Measurements from ENCODE around the gene MCTP1. TPM values are rescaled to one million over a fixed set of nuclear protein-coding genes. Genes with fewer than 3 reads are reported as not detected.

Gene MCTP1
- total and polyA plus RNA-seq, 10 of the 15 experiments (the other 5 are each of a cell fraction or from before 2014, with no cell fraction given) = 12.6 to 45.9 (median 18.8) TPM

DNA sequence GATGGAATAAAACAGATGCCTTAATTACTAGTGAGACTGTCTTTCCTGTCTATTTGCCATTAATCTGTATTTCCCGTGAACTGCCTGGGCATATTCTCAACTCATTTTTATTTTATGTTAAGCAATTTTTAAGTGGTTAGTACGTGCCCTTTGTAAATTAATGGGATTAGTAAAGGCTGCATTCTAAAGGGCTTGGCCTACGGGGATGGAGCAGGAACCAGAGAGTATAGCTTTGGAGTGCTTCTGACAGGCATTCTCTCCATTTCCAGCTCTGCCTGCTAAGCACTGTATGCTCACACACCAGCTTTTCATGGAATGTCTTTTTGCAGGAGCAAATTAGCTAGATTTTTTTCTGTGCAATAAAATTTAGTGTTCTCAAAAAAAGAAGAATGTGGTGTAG lies 241.2 kb downstream of the MCTP1 start:
- ChIA-PET SMC1A (ENCODE audit: uncharacterized antibody, unreplicated experiment) (interaction anchor here (0.8 to 8.2 kb wide), 8 partner anchors 10 to 60 kb away, joined by 3 to 73 read pairs (median 5); no protein-coding TSS in a partner anchor), CTCF (interaction anchor here (0.7 to 7.5 kb wide), 3 partner anchors 10 to 16 kb away, joined by 3 to 46 read pairs (median 4); no protein-coding TSS in a partner anchor), POLR2A (interaction anchor here (0.7 to 1.6 kb wide), 2 partner anchors 9 to 16 kb away, joined by 3 to 4 read pairs; no protein-coding TSS in a partner anchor), RAD21 (ENCODE audit: unreplicated experiment) (interaction anchor here (0.7 to 1.2 kb wide), 2 partner anchors 33 to 74 kb away, joined by 3 read pairs; no protein-coding TSS in a partner anchor)
- H3K4me2 ChIP-seq (ENCODE audit: control insufficient read depth, insufficient read depth) = no peak overlapping the region
- TF ChIP-seq PML (IDR thresholded peaks at IDR 0.05; ENCODE audit: low read length) = no peak
- TF ChIP-seq POU2F2 (IDR thresholded peaks at IDR 0.05; ENCODE audit: borderline replicate concordance, low read depth, low read length) = no peak
- no peak for TF ChIP-seq PBX3 (IDR thresholded peaks at IDR 0.05; ENCODE audit: insufficient replicate concordance, low read depth, low read length)
- TF ChIP-seq CHD4 (IDR thresholded peaks at IDR 0.05) = no peak
- TF ChIP-seq SREBF1 (IDR thresholded peaks at IDR 0.05; ENCODE audit: low read length) = no peak
- TF ChIP-seq GATAD2B (conservative IDR thresholded peaks at IDR 0.05; ENCODE audit: low read depth) = no peak
- TF ChIP-seq SP1 (IDR thresholded peaks at IDR 0.05; ENCODE audit: low read depth, low read length) = no peak
- no peak for TF ChIP-seq ZNF274 (IDR thresholded peaks at IDR 0.05; ENCODE audit: insufficient read depth, insufficient read length)
- no peak for TF ChIP-seq MYB (IDR thresholded peaks at IDR 0.05; ENCODE audit: borderline replicate concordance, low read depth, low read length)
- TF ChIP-seq ASH2L (IDR thresholded peaks at IDR 0.05; ENCODE audit: borderline replicate concordance, low read depth) = no peak
- no peak for TF ChIP-seq MAX (IDR thresholded peaks at IDR 0.05; ENCODE audit: low read depth, low read length)
- TF ChIP-seq TCF7 (IDR thresholded peaks at IDR 0.05; ENCODE audit: borderline replicate concordance) = no peak
- no peak for TF ChIP-seq STAT3 (IDR thresholded peaks at IDR 0.05; ENCODE audit: low read depth, low read length)
- TF ChIP-seq, protein P1, sequence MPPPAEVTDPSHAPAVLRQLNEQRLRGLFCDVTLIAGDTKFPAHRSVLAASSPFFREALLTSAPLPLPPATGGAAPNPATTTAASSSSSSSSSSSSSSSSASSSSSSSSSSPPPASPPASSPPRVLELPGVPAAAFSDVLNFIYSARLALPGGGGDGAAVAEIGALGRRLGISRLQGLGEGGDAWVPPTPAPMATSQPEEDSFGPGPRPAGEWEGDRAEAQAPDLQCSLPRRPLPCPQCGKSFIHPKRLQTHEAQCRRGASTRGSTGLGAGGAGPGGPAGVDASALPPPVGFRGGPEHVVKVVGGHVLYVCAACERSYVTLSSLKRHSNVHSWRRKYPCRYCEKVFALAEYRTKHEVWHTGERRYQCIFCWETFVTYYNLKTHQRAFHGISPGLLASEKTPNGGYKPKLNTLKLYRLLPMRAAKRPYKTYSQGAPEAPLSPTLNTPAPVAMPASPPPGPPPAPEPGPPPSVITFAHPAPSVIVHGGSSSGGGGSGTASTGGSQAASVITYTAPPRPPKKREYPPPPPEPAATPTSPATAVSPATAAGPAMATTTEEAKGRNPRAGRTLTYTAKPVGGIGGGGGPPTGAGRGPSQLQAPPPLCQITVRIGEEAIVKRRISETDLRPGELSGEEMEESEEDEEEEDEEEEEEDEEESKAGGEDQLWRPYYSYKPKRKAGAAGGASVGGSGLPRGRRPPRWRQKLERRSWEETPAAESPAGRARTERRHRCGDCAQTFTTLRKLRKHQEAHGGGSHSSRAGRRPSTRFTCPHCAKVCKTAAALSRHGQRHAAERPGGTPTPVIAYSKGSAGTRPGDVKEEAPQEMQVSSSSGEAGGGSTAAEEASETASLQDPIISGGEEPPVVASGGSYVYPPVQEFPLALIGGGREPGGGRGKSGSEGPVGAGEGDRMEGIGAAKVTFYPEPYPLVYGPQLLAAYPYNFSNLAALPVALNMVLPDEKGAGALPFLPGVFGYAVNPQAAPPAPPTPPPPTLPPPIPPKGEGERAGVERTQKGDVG (CRISPR knock-in tag; IDR thresholded peaks at IDR 0.05) = no peak
- TF ChIP-seq HDAC2 (IDR thresholded peaks at IDR 0.05) = no peak
- no peak for TF ChIP-seq ETV6 (conservative IDR thresholded peaks at IDR 0.05 in 1 of 2, IDR thresholded peaks at IDR 0.05 in 1 of 2; ENCODE audit: borderline replicate concordance in 1 of 2, low read depth in 1 of 2)
- TF ChIP-seq ESRRA (IDR thresholded peaks at IDR 0.05; ENCODE audit: low read length) = no peak
- no peak for TF ChIP-seq FOXM1 (IDR thresholded peaks at IDR 0.05; ENCODE audit: low read depth, low read length)
- no peak for TF ChIP-seq CBX3 (IDR thresholded peaks at IDR 0.05; ENCODE audit: borderline replicate concordance, low read depth)
- no peak for DNase-seq (ENCODE audit: low read depth, low spot score)
- H4K20me1 ChIP-seq (ENCODE audit: control insufficient read depth, insufficient read depth) = no peaks in the 10 kb centered on the region
- no peak for ATAC-seq
- no TSS peak for BruUV-seq (replicated peaks)
- WGBS (ENCODE audit: insufficient coverage, insufficient replicate concordance, low lambda C conversion rate, missing lambda C conversion rate) = 0% methylated on average over 3 of the region's 3 CpGs
- H3K36me3 ChIP-seq (ENCODE audit: control insufficient read depth in 2 of 2, insufficient read depth in 2 of 2, low read length in 1 of 2) = no peaks in the 10 kb centered on the region
- H3K79me2 ChIP-seq (ENCODE audit: control insufficient read depth, insufficient read depth, low read length) = peaks cover 7% of the 10 kb centered on the region
- no peaks in the 10 kb centered on the region; the same call in 1 of the 2 replicates for H3K4me1 ChIP-seq (ENCODE audit: control insufficient read depth, insufficient read depth, low read length)
- FAIRE-seq = no peak
- H3K27ac ChIP-seq (ENCODE audit: control insufficient read depth, insufficient read depth) = no peak overlapping the region
- no peak overlapping the region for H3K4me3 ChIP-seq
- intact Hi-C loops (cut with micrococcal nuclease; ENCODE audit: unreplicated experiment) = no loop called here
- H2AFZ ChIP-seq (ENCODE audit: control insufficient read depth, low read depth, low read length) = no peak overlapping the region
- peaks cover 6% of the 10 kb centered on the region for H3K9me3 ChIP-seq (replicated peaks; ENCODE audit: control insufficient read depth, insufficient read depth, low read length)
- in situ Hi-C loops (cut with MboI) = no loop called here
- H3K9ac ChIP-seq (ENCODE audit: control insufficient read depth, insufficient read depth, low read length) = no peak overlapping the region
- no peaks in the 10 kb centered on the region for H3K27me3 ChIP-seq (replicated peaks in 1 of 2; ENCODE audit: control insufficient read depth in 2 of 2, insufficient read depth in 2 of 2, low read length in 1 of 2)

All from GM12878 (cell line).